NT2/D1 (cell line): Measurements from ENCODE around the gene S100PBP.

Experiments used
- SUZ12 ChIP-seq: IDR thresholded peaks from 2 replicates; pipeline ENCODE4 v1.6.1; 2011; ENCODE audit not compliant: insufficient read length, insufficient read depth; ENCODE audit errors: extremely low read depth
- YY1 ChIP-seq: IDR thresholded peaks from 2 replicates; pipeline ENCODE4 v1.6.1; 2011; ENCODE audit not compliant: insufficient read length, insufficient read depth

DNA sequence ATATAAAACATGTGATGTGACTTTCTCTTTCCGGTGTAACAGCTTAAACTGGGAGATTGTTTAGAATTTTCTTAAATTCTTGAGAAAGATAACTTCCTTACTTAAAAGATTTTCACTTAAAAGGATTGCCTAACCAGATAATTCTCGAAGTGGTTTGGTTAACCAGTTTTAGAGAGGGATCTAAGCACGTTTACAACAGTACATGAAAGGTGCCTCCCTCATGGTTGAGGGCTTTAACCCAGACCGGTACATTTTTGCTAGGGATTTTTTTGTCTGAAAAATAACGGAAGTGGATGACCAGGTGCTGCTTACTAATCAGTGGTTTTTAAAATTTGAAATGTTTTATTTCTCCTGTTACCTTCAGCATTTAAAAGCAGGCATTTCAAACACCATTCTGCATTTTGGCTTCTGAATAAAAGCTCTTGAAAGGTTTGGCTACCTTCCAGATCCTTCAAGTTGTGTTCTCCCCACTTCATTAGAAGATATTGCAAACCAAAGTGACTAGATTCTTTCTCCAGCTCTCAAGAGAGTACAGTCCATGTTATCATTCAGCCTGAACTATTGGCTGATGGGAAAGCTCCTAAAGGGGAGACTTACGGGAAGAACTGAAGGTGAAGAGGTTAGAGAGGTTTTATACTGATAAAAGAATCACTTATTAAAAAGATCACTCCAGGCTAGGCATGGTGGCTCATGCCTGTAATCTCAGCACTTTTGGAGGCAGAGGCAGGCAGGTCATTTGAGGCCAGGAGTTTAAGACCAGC, 12.8 kb downstream of the S100PBP start:
- no peak for TF ChIP-seq YY1
- TF ChIP-seq SUZ12 = no peak
